Ureter (tissue), 1 donor: ENCODE data around the gene EXD3. TPM values are rescaled to one million over a fixed set of nuclear protein-coding genes. Genes with fewer than 3 reads are reported as not detected.
"Not testable (repeated sequence)": the region's sequence is repeated elsewhere in the genome, so short reads cannot be mapped to it uniquely, and the experiment has no call there.

Source experiments
- DNase-seq: peaks from one replicate; pipeline ENCODE4 v3.0.0-alpha.2; 2020; ENCODE audit warnings: low spot score
- total RNA-seq: library from RNA; stranded (reverse); gene quantifications from one replicate; pipeline ENCODE4 v1.2.4, GENCODE V29; 2023
- donor health status: DM: yes; HTN: yes; CAD: no.

Gene EXD3
- total RNA-seq, 1 donor from 2014 or later: 43.0 TPM

DNA sequence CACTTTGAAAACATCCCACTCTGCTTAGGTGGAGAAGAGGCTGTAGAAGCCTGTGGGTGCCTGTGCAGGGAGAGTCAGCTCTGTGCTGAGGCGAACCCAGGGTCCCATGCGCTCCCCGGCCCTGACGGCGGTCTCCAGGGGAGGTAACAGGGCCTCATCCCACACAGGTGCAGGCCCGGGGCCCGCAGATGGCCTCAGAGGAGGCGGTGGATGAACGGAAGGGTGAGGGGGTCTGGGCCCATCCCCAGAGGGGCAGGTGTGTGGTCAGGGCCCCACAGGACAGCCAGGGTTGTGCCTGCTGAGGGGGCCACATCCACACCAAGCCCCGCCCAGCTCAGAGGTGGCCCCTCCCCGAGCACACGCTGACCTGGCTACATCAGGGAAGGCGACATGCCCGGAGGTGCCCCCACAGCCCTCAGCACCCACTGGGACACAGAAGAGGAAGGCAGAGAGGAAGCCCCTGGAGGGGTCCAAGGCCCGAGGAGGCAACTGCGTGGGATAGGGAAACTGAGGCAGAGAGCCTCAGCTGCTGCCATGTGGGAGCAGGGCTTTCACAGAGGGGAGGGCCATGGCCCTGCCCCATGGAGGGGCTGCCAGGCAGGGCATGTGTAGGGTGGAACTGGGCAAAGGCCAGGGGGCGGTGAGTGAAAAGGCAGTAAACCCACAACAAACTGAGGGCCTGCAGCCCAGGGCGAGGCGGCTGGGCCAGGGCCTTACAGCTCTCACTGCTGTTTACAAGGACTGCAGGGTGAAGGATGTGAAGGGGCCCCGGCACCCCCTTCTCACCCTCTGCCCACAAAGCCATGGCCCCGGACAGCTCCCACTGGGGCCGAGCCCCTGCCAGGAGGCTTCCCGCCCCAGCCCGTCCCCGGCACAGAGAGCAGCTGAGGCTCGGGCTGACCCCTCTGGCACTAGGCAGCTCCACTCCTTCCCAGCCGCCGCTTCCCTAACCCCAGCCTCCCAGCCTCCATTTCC lies 29.5 kb downstream of the EXD3 start:
- no peak for DNase-seq

- DNase-seq: no peak
Observed at GRCh38 chr9:137392232-137393007, 30.5 kb downstream of the EXD3 start.

GRCh38 chr9:137391411-137391754 lies 31.6 kb downstream of the EXD3 start:
- no peak for DNase-seq

- no peak for DNase-seq
Observed at GRCh38 chr9:137390553-137391410, 32.2 kb downstream of the EXD3 start.

GRCh38 chr9:137389428-137389746 lies 33.6 kb downstream of the EXD3 start:
- DNase-seq: no peak

- no peak for DNase-seq
Observed at GRCh38 chr9:137388589-137389427, 34.2 kb downstream of the EXD3 start.

DNA sequence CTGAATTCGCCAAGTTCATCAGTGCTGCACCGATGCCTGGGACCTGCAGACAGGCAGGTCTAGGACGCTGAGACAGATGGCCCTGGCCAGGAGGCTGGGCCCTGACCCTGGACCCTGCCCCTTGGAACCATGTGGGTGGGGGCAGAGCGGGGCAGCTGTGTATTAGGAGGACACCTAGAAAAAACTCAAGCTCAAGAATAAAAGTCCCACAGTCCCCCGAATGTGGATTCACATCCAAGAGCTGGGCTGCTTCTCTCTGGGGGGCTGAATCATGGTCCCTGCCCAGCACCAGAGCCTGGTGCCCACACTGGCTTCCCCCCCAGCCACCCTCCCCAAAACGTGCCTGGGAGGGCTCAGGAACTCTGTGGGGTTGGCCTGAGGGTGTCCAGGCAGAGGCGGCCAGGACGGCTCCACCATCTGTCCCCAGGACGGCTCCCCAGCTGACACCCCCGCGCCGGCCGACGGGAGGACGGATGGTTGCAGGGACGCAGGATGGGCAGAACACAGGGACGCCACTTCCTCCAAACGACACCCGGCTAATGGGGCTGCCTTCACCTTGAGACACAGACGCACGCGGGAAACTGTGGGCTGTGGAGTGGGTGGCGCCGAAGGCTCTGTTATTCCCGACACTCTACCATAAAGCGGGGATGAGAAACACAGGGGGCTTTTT lies 34.9 kb downstream of the EXD3 start:
- no peak for DNase-seq

GRCh38 chr9:137387114-137387890 lies 35.7 kb downstream of the EXD3 start:
- no peak for DNase-seq

GRCh38 chr9:137386507-137387113 lies 36.4 kb downstream of the EXD3 start:
- not testable (repeated sequence) for DNase-seq

GRCh38 chr9:137385061-137385655 lies 37.8 kb downstream of the EXD3 start:
- no peak for DNase-seq

GRCh38 chr9:137383784-137384756 lies 38.9 kb downstream of the EXD3 start:
- no peak for DNase-seq

- DNase-seq: no peak
Observed at GRCh38 chr9:137383081-137383783, 39.7 kb downstream of the EXD3 start.

- no peak for DNase-seq
Observed at GRCh38 chr9:137382444-137383080, 40.4 kb downstream of the EXD3 start.

GRCh38 chr9:137381501-137382443 lies 41.2 kb downstream of the EXD3 start:
- DNase-seq: no peak

DNA sequence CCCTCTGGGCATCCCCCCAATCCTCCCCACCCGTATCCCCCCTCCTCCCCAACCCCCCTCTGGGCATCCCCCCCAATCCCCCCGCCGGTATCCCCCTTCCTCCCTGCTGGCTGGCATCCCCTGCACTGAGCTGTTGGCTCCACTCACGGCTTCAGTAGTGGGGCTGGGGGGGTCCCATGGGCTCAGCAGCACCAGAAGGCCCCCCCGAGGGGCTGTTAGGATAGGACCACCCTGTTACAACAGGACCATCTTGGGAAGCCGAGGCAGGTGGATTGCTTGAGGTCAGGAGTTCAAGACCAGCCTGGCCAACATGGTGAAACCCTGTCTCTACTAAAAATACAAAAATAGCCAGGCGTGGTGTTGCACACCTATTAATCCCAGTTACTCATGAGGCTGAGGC lies 42.4 kb downstream of the EXD3 start:
- DNase-seq: no peak
